NCI-H1694 (cell line): ENCODE data around the gene INPPL1.
A peak's percentile ranks its signal among the peaks of the same experiment; 100 is the strongest.

ENCODE experiments used
- DNase-seq: peaks from one replicate; lab custom pipeline; 2025; lab: John Stamatoyannopoulos, UW

The INPPL1 gene

GRCh38 chr11:72233056-72233772 lies 8.6 kb downstream of the INPPL1 start:
- DNase-seq = no peak

DNA sequence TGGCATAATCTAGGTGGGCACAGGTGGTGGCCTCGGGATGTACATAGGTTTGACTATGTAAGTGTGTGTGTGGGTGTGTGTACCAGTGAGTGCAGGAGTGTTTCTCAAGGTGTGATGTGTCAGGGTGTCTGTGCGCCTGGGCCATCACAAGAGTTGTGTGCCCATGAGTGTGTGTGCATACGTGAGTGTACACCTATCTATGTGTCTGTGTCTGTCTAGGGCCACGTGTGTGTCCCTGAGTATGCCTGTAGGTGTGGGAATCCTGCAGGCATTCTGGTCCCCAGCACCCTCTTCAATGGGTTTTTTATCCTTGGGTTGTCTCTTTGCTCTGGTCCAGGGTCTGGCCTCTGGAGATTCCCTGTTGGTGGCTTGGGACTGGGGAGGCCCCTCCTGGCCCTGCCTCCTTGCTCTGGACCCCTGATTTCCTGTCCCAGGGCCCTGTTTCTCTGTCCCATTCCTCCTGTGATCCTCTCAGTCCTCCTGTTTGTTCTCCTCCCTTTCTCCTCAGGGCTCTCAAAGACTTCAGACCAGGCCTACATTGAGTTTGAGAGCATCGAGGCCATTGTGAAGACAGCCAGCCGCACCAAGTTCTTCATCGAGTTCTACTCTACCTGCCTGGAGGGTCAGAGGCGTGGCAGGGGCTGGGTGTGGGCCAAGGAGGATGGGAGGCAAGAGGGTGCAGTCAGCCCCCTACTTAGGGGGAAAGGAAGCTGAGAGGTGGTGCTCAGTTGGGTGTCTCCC lies 9.4 kb downstream of the INPPL1 start:
- no peak for DNase-seq

GRCh38 chr11:72234514-72234830 lies 9.9 kb downstream of the INPPL1 start:
- DNase-seq = no peak

DNA sequence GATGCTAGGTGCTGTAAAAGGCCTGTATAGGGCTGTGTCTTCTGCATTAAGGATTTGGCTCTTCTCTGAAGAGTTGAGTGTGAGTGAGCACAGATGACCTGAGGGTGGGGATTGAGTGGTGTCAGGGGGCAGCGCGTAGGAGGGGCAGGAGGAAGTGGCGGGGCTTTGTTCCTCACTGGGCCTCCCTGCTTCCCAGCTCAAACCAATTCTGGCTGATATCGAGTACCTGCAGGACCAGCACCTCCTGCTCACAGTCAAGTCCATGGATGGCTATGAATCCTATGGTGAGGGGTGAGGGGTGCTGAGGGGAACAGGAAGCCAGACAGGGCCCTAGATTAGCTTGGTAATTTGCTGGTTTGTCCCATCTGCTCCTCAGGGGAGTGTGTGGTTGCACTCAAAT lies 10.4 kb downstream of the INPPL1 start:
- no peak for DNase-seq

DNA sequence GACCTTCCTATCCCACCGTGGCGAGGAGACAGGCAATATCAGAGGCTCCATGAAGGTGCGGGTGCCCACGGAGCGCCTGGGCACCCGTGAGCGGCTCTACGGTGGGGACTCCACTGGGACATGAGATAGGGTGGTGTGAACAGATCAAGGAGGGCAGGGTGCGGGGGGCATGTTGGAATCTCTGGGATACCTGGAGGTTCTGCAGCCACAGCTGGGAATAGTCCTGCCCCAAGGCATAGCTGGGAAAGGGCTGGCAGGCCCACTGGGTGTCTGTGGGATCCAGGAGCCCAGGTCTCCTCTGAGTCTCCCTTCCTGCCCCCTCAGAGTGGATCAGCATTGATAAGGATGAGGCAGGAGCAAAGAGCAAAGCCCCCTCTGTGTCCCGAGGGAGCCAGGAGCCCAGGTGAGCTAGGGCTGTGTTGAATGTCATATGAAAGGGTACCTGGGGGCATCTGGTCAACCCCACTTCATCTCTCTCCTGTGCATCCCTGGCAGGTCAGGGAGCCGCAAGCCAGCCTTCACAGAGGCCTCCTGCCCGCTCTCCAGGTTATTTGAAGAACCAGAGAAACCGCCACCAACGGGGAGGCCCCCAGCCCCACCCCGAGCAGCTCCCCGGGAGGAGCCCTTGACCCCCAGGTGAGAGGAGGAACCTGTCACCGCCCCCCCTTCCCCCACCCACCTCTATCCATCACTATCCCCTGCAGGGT lies 10.9 kb downstream of the INPPL1 start:
- DNase-seq = no peak

- DNase-seq = no peak
Measured at GRCh38 chr11:72236083-72236697, 11.6 kb downstream of the INPPL1 start.

DNA sequence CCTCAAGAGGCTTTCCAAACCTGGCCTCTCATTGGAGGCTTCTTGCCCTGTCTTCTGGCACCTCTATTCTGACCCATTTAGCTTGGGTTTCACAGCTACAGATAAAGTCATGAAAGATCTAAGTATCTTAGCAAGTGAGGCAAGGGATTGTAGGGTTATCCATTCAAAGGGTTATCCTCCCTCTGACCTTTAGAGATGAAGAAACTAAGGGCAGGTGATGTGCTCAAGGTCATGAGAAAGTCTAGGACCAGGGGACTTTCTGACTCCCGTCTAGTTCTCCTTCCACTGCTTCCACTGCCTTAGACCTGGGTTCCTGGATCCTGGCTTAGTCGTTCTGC lies 12.2 kb downstream of the INPPL1 start:
- no peak for DNase-seq

GRCh38 chr11:72237112-72237931 lies 12.8 kb downstream of the INPPL1 start:
- no peak for DNase-seq

DNA sequence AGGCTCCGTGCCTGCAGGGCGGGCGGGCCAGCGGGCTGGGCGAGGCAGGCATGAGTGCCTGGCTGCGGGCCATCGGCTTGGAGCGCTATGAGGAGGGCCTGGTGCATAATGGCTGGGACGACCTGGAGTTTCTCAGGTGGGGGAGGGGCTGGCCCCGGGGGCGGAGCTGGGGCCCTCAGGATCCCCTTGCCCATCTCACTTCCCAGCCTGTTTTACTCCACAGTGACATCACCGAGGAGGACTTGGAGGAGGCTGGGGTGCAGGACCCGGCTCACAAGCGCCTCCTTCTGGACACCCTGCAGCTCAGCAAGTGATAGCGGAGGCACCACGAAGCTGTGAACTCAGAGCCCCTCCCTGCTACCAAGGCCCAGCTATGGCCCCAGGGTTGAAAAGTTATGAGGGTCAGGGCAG lies 13.5 kb downstream of the INPPL1 start:
- peak; percentile 28 for DNase-seq

DNA sequence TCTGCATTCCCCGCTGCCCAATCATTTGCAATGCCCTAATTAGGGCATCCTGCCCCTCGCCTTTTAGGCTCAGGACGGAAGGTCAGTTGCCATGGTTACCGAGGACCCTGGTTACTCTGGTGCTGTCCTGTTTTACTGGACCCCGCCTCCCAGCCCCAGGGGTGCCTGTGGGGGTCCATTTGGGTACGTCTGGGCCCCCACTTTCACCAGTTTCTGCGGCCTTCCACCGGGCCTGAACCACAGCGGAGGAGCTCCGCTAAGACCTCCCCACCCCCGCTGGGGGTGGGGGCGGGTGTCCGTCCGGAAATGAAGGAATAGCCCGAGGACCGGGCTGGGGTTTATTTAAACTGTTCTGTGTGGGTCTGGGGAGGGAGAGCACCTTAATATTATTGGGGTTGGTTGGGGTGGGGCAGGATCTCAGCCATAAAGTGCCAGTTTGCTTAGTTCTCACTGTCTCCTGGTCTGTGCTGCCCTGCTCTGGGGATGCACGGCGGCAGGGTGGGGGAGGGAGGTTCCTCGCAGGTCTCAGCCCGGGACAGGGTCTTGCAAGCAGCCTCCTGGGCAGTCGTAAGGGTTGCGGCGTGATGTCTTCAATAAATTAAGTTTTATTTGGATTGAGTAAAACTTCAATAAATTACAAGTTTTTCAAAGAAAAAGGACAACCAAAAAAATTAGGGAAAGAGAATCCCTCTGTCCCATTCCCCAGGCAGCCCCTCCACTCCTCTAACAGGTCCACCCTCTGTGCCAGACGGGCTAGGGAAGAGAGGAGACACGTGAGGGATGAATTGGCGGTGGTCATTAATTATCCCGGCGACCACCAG lies 14.1 kb downstream of the INPPL1 start:
- no peak for DNase-seq

DNA sequence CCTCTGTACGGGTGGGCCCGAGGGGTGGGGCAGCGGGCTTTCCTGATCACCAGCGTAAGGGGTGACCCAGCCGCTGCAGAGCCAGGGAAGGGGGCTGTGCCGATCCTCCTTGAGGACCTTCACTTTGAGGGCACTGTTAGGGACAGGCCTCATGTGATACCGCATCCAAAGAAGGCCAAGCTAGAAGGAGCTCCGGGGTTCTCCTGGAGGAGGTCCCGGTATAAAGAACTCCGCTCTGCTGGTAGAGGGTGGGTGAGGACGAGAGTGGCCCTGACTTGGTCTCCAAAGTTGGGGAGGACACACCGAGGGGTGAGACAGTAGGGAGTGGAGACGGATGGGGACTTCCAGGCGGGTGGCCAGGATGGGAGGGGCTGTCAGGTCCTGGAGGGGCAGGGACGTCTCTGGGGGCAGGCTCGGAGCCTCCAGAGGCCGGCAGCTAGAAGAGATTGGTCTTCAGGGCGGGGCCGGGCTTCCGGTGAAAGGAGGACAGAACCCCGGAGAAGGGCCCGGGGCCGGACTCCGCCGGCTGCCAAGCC lies 14.8 kb downstream of the INPPL1 start:
- no peak for DNase-seq

- DNase-seq = no peak
Measured at GRCh38 chr11:72239849-72240460, 15.4 kb downstream of the INPPL1 start.

DNA sequence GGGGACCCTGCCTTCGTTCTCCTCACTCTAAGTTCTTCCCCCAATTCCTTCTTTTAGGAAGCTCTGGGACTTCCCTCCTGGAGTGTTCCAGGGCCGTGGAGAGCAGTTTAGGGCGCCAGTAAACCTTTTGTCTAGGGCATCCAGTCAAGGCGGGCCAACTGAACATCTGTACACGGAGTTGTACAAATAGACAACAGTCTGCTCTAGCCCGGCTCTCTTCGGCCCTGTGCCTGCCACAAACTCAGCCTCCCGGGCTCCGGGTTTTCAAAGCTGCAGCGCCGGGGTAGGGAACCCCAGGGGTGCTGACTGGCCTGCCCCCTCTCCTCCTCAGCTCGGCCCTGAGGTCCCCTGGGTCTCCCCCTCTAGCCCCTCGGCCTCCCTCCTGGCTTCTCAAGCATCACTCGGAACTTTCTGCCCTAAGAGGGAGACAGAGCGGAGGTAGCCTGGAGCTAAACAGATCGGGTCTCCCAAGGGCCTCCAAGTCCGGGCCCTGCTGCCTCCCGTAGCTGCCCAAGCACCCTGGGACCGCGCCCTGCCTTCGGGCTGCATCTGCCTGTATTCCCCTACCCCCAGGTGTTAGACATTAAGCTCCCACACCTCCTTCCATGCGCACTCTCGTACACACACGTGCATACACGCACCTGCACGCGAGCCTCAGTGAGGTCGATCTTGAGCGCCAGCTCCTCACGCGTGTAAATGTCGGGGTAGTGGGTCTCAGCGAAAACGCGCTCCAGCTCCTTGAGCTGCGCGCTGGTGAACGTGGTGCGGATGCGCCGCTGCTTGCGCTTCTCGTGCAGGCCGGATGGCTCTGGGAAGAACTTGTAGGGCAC lies 16.1 kb downstream of the INPPL1 start:
- peak; percentile 16 for DNase-seq

DNA sequence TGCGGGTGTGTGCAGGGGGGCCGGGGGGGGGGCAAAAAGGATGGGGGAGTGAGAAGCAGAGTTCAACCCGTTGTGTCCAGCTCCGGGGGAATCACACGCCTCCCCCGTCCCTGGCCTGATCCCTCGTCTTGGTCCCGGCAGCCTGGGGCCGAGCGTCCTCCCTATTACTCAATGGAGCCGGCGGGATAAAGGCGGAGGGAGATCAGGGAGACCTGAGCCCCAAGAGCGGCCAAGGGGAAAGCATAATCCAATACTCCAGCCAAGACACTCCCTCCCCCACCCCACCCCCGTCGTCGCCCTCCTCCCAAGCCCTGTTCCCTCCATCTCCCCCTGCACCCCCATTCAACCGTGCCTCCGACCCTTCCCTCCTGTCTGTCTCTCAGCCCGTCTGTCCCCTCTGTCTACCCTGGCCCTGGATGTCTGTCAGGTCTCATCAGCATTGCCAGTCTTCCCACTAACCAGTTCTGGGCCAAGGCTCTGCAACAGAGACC lies 16.8 kb downstream of the INPPL1 start:
- DNase-seq = no peak

DNA sequence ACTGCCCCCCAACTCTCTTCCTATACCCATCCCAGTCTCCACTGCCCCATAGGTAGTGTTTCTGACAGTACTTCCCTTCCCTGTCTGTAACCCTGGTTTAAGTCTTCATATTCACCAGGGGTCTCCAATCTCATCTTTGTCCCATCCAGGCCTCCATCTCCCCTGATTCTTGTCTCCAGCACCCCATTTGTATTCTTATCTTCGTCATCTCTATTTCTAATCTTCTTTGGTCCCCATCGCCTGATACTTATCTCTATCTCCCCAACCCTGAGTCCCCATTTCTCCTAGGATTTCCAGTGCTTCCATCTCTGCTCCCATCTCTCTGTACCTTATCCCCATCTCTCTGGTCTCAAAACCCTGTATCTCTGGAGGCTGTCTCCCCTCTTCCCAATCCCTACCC lies 17.6 kb downstream of the INPPL1 start:
- no peak for DNase-seq

- DNase-seq = no peak
Measured at GRCh38 chr11:72243173-72244059, 18.8 kb downstream of the INPPL1 start.

DNA sequence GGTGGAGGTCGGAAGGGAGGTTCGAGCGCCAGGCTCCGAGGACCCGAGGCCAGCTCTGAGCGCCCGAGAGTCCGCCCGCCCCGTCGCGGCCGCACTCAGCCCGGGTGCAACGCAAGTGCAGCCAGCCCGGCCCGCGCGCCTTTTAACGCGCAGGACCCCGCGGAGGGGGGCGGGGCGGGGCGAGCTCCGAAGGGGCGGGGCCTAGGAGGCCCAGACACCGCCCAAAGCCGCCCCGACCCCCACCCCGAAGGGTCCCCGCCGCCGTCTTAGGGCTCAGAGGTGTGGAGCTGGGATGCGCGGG lies 19.4 kb downstream of the INPPL1 start, which contains the start of gene PHOX2A:
PHOX2A (minus strand) TSS at position 117 of the 301 bp plus-strand sequence. CDS start 172 bp downstream, outside the sequence.
- no peak for DNase-seq
